Measurements from ENCODE around the gene DMP1. TPM values are rescaled to one million over a fixed set of nuclear protein-coding genes. Genes with fewer than 3 reads are reported as not detected.
"Not testable (repeated sequence)": the region's sequence is repeated elsewhere in the genome, so short reads cannot be mapped to it uniquely, and the experiment has no call there.

Gene DMP1
- polyA plus RNA-seq, 1 donor = not detected

DNA sequence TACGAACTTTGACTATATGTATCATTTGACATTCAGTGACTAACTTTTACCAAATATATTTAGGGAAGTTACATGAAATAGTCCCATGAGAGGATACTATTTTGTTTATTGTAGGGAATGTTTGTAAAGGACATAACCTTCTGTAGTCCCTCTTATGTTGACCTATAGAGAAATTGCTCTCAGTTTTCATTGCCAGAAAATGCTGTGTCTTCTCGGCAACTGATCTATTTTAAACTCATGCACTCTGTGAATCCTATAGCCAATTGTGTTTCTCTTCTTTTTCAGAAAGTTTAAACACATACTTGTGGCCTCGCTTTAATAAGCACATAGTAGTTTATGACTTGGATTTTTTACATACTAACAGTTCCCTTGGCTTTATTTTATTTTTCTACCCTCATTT lies 38.2 kb downstream of the DMP1 start:
- DNase-seq = no peak

GRCh38 chr4:87690947-87691346 lies 40.9 kb downstream of the DMP1 start:
- not testable (repeated sequence) for DNase-seq

- DNase-seq = not testable (repeated sequence)
Measured at GRCh38 chr4:87692060-87692459, 42.0 kb downstream of the DMP1 start.

GRCh38 chr4:87697272-87697671 lies 47.2 kb downstream of the DMP1 start:
- no peak for DNase-seq

- no peak for DNase-seq
Measured at GRCh38 chr4:87697945-87698344, 47.9 kb downstream of the DMP1 start.

GRCh38 chr4:87698394-87698793 lies 48.3 kb downstream of the DMP1 start:
- DNase-seq = no peak

DNA sequence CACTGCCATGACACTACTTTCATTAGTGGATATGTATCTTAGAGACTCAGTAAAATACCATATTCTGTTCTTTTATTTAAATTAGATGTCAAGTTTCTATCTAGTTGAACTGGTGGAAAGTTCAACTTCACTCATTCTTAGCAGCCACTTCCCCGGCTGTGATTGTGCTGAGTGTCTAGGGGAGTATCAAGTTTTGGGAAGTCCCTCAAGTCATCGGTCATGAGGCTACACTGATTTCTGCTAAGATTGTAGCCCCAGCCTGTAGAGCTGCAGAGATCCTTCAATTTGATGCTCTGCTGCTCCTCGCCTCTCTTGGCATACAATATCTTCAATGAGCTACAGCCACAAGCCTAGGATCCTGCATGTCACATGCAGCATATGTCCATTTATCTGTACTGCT lies 53.9 kb downstream of the DMP1 start:
- no peak for DNase-seq

DNA sequence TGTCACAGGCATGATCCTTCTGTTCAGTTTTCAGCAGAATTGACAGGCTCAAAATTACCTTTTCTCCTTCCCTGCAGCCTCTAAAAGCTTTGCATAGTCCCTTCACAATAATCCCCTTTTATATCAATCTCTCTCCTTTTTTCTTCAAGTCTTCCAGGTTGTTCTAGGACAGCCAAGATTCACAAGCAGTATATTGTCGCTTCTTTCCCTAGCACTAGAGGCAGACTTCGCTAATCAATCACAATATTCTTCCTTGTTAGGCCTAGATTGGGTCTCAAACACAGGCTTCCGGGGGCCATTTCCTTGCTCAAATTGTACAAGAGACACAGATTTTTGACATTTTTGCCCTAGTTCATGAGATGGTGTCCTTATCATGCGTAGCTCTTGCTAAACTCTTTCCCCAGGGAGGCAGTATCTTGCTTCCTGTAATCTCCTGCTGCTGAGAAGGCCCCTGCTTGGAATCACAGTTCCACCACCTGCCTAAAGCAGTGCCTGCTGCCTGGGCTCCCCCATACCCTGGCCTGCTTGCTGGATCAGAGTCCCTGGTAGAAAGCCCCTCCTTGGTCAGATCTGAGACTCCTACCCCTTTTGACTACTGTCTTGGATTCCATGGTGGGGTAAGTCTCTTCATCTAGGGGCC lies 57.3 kb downstream of the DMP1 start:
- no peak for DNase-seq

Other genes starting within 250 kb of the DMP1 start
- gene NUDT9, start 227.7 kb upstream of the DMP1 start, polyA plus RNA-seq (ENCODE audit: insufficient read length) = 26.0 TPM
- 183 TPM for gene SPARCL1, start 120.9 kb upstream of the DMP1 start, polyA plus RNA-seq (ENCODE audit: insufficient read length)
- not detected for gene DSPP, start 41.8 kb upstream of the DMP1 start, polyA plus RNA-seq (ENCODE audit: insufficient read length)
- not detected for gene IBSP, start 149.3 kb downstream of the DMP1 start, polyA plus RNA-seq (ENCODE audit: insufficient read length)
- gene MEPE, start 182.7 kb downstream of the DMP1 start, polyA plus RNA-seq (ENCODE audit: insufficient read length) = not detected

Data from hindlimb muscle (tissue), 1 donor.